ENCODE data around the gene ARL17B. TPM values are rescaled to one million over a fixed set of nuclear protein-coding genes. Genes with fewer than 3 reads are reported as not detected.
A peak's percentile ranks its signal among the peaks of the same experiment; 100 is the strongest.
"Not testable (repeated sequence)": the region's sequence is repeated elsewhere in the genome, so short reads cannot be mapped to it uniquely, and the experiment has no call there.

Gene ARL17B
- total RNA-seq = 10 to 100 TPM in 3 of 4 donors, 1 to 10 TPM in 1; 9.3 to 39.3 (median 14.6) TPM

GRCh38 chr17:46361755-46362154 lies at the start of gene ARL17B:
Gene ARL17B (minus strand): TSS chr17:46361766. CDS start chr17:46358397, 3,369 bp downstream.
- DNase-seq = peak; percentile 88 to 99
- H3K4me1 ChIP-seq; H3K27me3 ChIP-seq; H3K9me3 ChIP-seq; in situ Hi-C loops (cut with MboI; ENCODE audit: low sequenced_read_pairs in 4 of 4); intact Hi-C loops (cut with DNase I; ENCODE audit: low total_unique reads); H3K36me3 ChIP-seq: not testable (repeated sequence)
- peak; percentile 97 to 98 for ATAC-seq
- Histone ChIP-seq H3K27ac (peak within 1 kb of the TSS in 1 of 4 donors; percentile 64), H3K4me3 (peak within 1 kb of the TSS in 2 of 4 donors; percentile 30 to 36)

GRCh38 chr17:46409864-46410263 lies 48.3 kb upstream of the ARL17B start:
- DNase-seq; H3K4me3 ChIP-seq; H3K27me3 ChIP-seq; ATAC-seq; in situ Hi-C loops (cut with MboI; ENCODE audit: low sequenced_read_pairs in 4 of 4); H3K4me1 ChIP-seq; H3K27ac ChIP-seq; H3K9me3 ChIP-seq; H3K36me3 ChIP-seq; intact Hi-C loops (cut with DNase I; ENCODE audit: low total_unique reads): not testable (repeated sequence)

GRCh38 chr17:46407155-46407554 lies 45.6 kb upstream of the ARL17B start:
- H3K9me3 ChIP-seq; H3K4me3 ChIP-seq; intact Hi-C loops (cut with DNase I; ENCODE audit: low total_unique reads); H3K27ac ChIP-seq; H3K4me1 ChIP-seq; DNase-seq; in situ Hi-C loops (cut with MboI; ENCODE audit: low sequenced_read_pairs in 4 of 4); H3K27me3 ChIP-seq; H3K36me3 ChIP-seq: not testable (repeated sequence)
- ATAC-seq = peak in 1 of 2 donors; percentile 79

GRCh38 chr17:46401033-46401787 lies 39.6 kb upstream of the ARL17B start:
- in situ Hi-C loops (cut with MboI; ENCODE audit: low sequenced_read_pairs in 4 of 4); H3K4me3 ChIP-seq; intact Hi-C loops (cut with DNase I; ENCODE audit: low total_unique reads); H3K9me3 ChIP-seq; DNase-seq; H3K27ac ChIP-seq; H3K36me3 ChIP-seq; H3K27me3 ChIP-seq; H3K4me1 ChIP-seq: not testable (repeated sequence)
- peak in 1 of 2 donors; percentile 56 for ATAC-seq

- H3K27ac ChIP-seq; H3K36me3 ChIP-seq; in situ Hi-C loops (cut with MboI; ENCODE audit: low sequenced_read_pairs in 4 of 4); H3K4me1 ChIP-seq; H3K27me3 ChIP-seq; H3K9me3 ChIP-seq; DNase-seq; ATAC-seq; H3K4me3 ChIP-seq; intact Hi-C loops (cut with DNase I; ENCODE audit: low total_unique reads): not testable (repeated sequence)
Measured at GRCh38 chr17:46400543-46400942, 39.0 kb upstream of the ARL17B start.

- H3K27me3 ChIP-seq; H3K4me1 ChIP-seq; intact Hi-C loops (cut with DNase I; ENCODE audit: low total_unique reads); H3K36me3 ChIP-seq; ATAC-seq; H3K9me3 ChIP-seq; DNase-seq; in situ Hi-C loops (cut with MboI; ENCODE audit: low sequenced_read_pairs in 4 of 4); H3K27ac ChIP-seq; H3K4me3 ChIP-seq: not testable (repeated sequence)
Measured at GRCh38 chr17:46399993-46400392, 38.4 kb upstream of the ARL17B start.

- H3K9me3 ChIP-seq; in situ Hi-C loops (cut with MboI; ENCODE audit: low sequenced_read_pairs in 4 of 4); H3K4me3 ChIP-seq; DNase-seq; ATAC-seq; H3K27me3 ChIP-seq; H3K36me3 ChIP-seq; H3K4me1 ChIP-seq; intact Hi-C loops (cut with DNase I; ENCODE audit: low total_unique reads); H3K27ac ChIP-seq: not testable (repeated sequence)
Measured at GRCh38 chr17:46396292-46396691, 34.7 kb upstream of the ARL17B start.

- ATAC-seq = not testable (repeated sequence)
Measured at GRCh38 chr17:46393702-46394101, 32.1 kb upstream of the ARL17B start.

GRCh38 chr17:46385491-46385890 lies 23.9 kb upstream of the ARL17B start:
- not testable (repeated sequence) for H3K9me3 ChIP-seq

More at GRCh38 chr17:46393702-46394101, 32.1 kb upstream of the ARL17B start:
- H3K36me3 ChIP-seq; in situ Hi-C loops (cut with MboI; ENCODE audit: low sequenced_read_pairs in 4 of 4); H3K4me3 ChIP-seq; H3K27ac ChIP-seq; H3K27me3 ChIP-seq; intact Hi-C loops (cut with DNase I; ENCODE audit: low total_unique reads); H3K4me1 ChIP-seq; DNase-seq; H3K9me3 ChIP-seq: not testable (repeated sequence)

GRCh38 chr17:46383118-46383517 lies 21.6 kb upstream of the ARL17B start:
- H3K9me3 ChIP-seq; DNase-seq; H3K4me1 ChIP-seq; H3K27me3 ChIP-seq; H3K36me3 ChIP-seq; in situ Hi-C loops (cut with MboI; ENCODE audit: low sequenced_read_pairs in 4 of 4); ATAC-seq; H3K27ac ChIP-seq; intact Hi-C loops (cut with DNase I; ENCODE audit: low total_unique reads); H3K4me3 ChIP-seq: not testable (repeated sequence)

More at GRCh38 chr17:46385491-46385890, 23.9 kb upstream of the ARL17B start:
- intact Hi-C loops (cut with DNase I; ENCODE audit: low total_unique reads); in situ Hi-C loops (cut with MboI; ENCODE audit: low sequenced_read_pairs in 4 of 4); H3K4me3 ChIP-seq; H3K27me3 ChIP-seq; H3K4me1 ChIP-seq; H3K27ac ChIP-seq; H3K36me3 ChIP-seq; ATAC-seq; DNase-seq: not testable (repeated sequence)

- in situ Hi-C loops (cut with MboI; ENCODE audit: low sequenced_read_pairs in 4 of 4) = not testable (repeated sequence)
Measured at GRCh38 chr17:46373418-46373817, 11.9 kb upstream of the ARL17B start.

More at GRCh38 chr17:46373418-46373817, 11.9 kb upstream of the ARL17B start:
- intact Hi-C loops (cut with DNase I; ENCODE audit: low total_unique reads); H3K4me3 ChIP-seq; H3K4me1 ChIP-seq; H3K27ac ChIP-seq; DNase-seq; H3K27me3 ChIP-seq; H3K9me3 ChIP-seq; H3K36me3 ChIP-seq: not testable (repeated sequence)
- peak; percentile 87 to 88 for ATAC-seq
